Measurements from ENCODE around the gene GEMIN7. TPM values are rescaled to one million over a fixed set of nuclear protein-coding genes. Genes with fewer than 3 reads are reported as not detected.

Gene GEMIN7
- total RNA-seq, 4 donors from 2014 or later, result 3.0 to 21.1 (median 15.9) TPM

- H3K36me3 ChIP-seq, result peaks cover 0 to 9% (median 3%) of the 10 kb centered on the region in 4 donors
- intact Hi-C loops (cut with DNase I; ENCODE audit: low total_unique reads), result loop anchor here (5.0 kb wide), 1 partner anchor 34 kb away; no protein-coding TSS in a partner anchor
- in situ Hi-C loops (cut with MboI; ENCODE audit: low pct_ligation_motif_present in 1 of 4, low pct_unique_long_range_greater_than_20kb in 1 of 4, low sequenced_read_pairs in 3 of 4), result no loop called here
- no peaks in the 10 kb centered on the region for H3K9me3 ChIP-seq
- 2% methylated on average over 48 of the region's 81 CpGs; no CpG with 5 or more reads in 1 of the 2 donors for WGBS, 2 donors (ENCODE audit: low coverage in 1 of 2)
- H3K27ac ChIP-seq, result peak within 1 kb of the TSS; percentile 88 to 92 (median 89)
- H3K4me3 ChIP-seq, result peak within 1 kb of the TSS; percentile 31 to 68 (median 57)
- peak; percentile 93 for DNase-seq
- H3K27me3 ChIP-seq, result no peaks in the 10 kb centered on the region
- peaks cover 7 to 51% (median 39%) of the 10 kb centered on the region in 4 donors for H3K4me1 ChIP-seq
- TF ChIP-seq POLR2AphosphoS5 (IDR thresholded peaks at IDR 0.05), result peak; percentile 82 to 91 (median 87)
- no peak for TF ChIP-seq CTCF (IDR thresholded peaks at IDR 0.05)
- peak; percentile 48 for TF ChIP-seq POLR2A (IDR thresholded peaks at IDR 0.05)
- TF ChIP-seq EP300 (IDR thresholded peaks at IDR 0.05; ENCODE audit: low read depth), result no peak
Observed at GRCh38 chr19:45076029-45076850, 2.8 kb upstream of the GEMIN7 start, which contains the start of gene ZNF296. Gene ZNF296 (minus strand): TSS chr19:45076478. CDS start chr19:45076373, 105 bp downstream.

GRCh38 chr19:45076851-45077730, 2.0 kb upstream of the GEMIN7 start:
- H3K4me1 ChIP-seq, result peaks cover 7 to 51% (median 39%) of the 10 kb centered on the region in 4 donors
- peak; percentile 51 for DNase-seq
- peak overlapping the region in 2 of 4 donors; percentile 65 to 68 for H3K4me3 ChIP-seq

GRCh38 chr19:45078390-45079062, 534 bp upstream of the GEMIN7 start:
- intact Hi-C loops (cut with DNase I; ENCODE audit: low total_unique reads), result loop anchor here (5.0 kb wide), 1 partner anchor 36 kb away; no protein-coding TSS in a partner anchor
- in situ Hi-C loops (cut with MboI; ENCODE audit: low pct_ligation_motif_present in 1 of 4, low pct_unique_long_range_greater_than_20kb in 1 of 4, low sequenced_read_pairs in 3 of 4), result no loop called here
- peak overlapping the region; percentile 76 to 88 (median 85) for H3K27ac ChIP-seq
- peaks cover 0 to 3% (median 0%) of the 10 kb centered on the region in 4 donors for H3K36me3 ChIP-seq
- WGBS, 2 donors (ENCODE audit: low coverage in 1 of 2), result 61 to 68% methylated on average over 3 to 10 of the region's 10 CpGs
- TF ChIP-seq POLR2A (IDR thresholded peaks at IDR 0.05) (no peak), CTCF (IDR thresholded peaks at IDR 0.05) (no peak), POLR2AphosphoS5 (IDR thresholded peaks at IDR 0.05) (no peak), EP300 (IDR thresholded peaks at IDR 0.05; ENCODE audit: low read depth) (no peak)
- peak overlapping the region; percentile 59 to 83 (median 76) for H3K4me3 ChIP-seq
- DNase-seq, result no peak
- H3K4me1 ChIP-seq, result peaks cover 7 to 51% (median 39%) of the 10 kb centered on the region in 4 donors
- no peaks in the 10 kb centered on the region for H3K27me3 ChIP-seq
- H3K9me3 ChIP-seq, result no peaks in the 10 kb centered on the region

More at GRCh38 chr19:45076851-45077730, 2.0 kb upstream of the GEMIN7 start:
- no peaks in the 10 kb centered on the region for H3K9me3 ChIP-seq
- peak overlapping the region; percentile 88 to 92 (median 89) for H3K27ac ChIP-seq
- in situ Hi-C loops (cut with MboI; ENCODE audit: low pct_ligation_motif_present in 1 of 4, low pct_unique_long_range_greater_than_20kb in 1 of 4, low sequenced_read_pairs in 3 of 4), result no loop called here
- peaks cover 0 to under 1% (median 0%) of the 10 kb centered on the region in 4 donors for H3K36me3 ChIP-seq
- no peaks in the 10 kb centered on the region for H3K27me3 ChIP-seq
- intact Hi-C loops (cut with DNase I; ENCODE audit: low total_unique reads), result loop anchor here (5.0 kb wide), 1 partner anchor 35 kb away; no protein-coding TSS in a partner anchor
- TF ChIP-seq POLR2AphosphoS5 (IDR thresholded peaks at IDR 0.05) (peak in 1 of 3 donors; percentile 9), POLR2A (IDR thresholded peaks at IDR 0.05) (no peak)
- WGBS, 2 donors (ENCODE audit: low coverage in 1 of 2), result 47 to 60% methylated on average over 7 to 15 of the region's 15 CpGs

DNA sequence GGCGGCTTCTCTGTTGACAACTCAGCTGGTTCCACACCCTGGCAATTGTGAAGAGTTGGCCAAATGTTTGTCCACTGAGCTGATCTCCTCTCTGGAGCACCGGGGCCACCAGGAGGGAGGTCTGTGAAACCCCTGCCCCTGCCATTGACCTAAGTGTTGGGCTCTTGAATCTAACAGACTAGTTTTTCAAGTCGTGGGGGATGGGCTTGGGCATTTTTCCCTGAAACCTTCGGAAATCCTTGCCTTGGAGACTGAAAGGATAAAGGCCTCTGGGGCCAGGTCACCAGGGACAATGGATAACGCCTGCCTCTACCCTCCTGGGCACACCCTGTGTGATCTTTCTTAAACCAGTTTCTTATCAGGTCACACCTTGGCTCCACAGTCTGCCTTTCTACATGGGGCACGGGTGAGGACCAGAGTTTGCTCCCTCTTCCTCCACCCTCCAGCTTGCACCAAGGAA, 881 bp downstream of the GEMIN7 start:
- peak overlapping the region; percentile 76 to 88 (median 85) for H3K27ac ChIP-seq
- peak overlapping the region; percentile 59 to 83 (median 76) for H3K4me3 ChIP-seq
- 5 to 10% methylated on average over 2 to 6 of the region's 6 CpGs for WGBS, 2 donors (ENCODE audit: low coverage in 1 of 2)
- H3K9me3 ChIP-seq, result no peaks in the 10 kb centered on the region
- H3K27me3 ChIP-seq, result no peaks in the 10 kb centered on the region
- intact Hi-C loops (cut with DNase I; ENCODE audit: low total_unique reads), result loop anchor here (5.0 kb wide), 1 partner anchor 38 kb away; no protein-coding TSS in a partner anchor
- H3K36me3 ChIP-seq, result peaks cover 0 to 3% (median 0%) of the 10 kb centered on the region in 4 donors
- H3K4me1 ChIP-seq, result peaks cover 7 to 44% (median 38%) of the 10 kb centered on the region in 4 donors
- no peak for TF ChIP-seq CTCF (IDR thresholded peaks at IDR 0.05)
- TF ChIP-seq EP300 (IDR thresholded peaks at IDR 0.05; ENCODE audit: low read depth), result no peak
- no peak for TF ChIP-seq POLR2A (IDR thresholded peaks at IDR 0.05)
- no peak for TF ChIP-seq POLR2AphosphoS5 (IDR thresholded peaks at IDR 0.05)
- DNase-seq, result peak; percentile 54
- in situ Hi-C loops (cut with MboI; ENCODE audit: low pct_ligation_motif_present in 1 of 4, low pct_unique_long_range_greater_than_20kb in 1 of 4, low sequenced_read_pairs in 3 of 4), result no loop called here

Measured in transverse colon (tissue), 4 donors.